SH-SY5Y (cell line): ENCODE data around the gene C19orf67.

ENCODE experiments used
- GATA2 ChIP-seq: IDR thresholded peaks from 2 replicates; pipeline ENCODE4 v1.6.1; 2011; ENCODE audit warnings: mild to moderate bottlenecking, low read depth, low read length
- GATA3 ChIP-seq: IDR thresholded peaks from 2 replicates; pipeline ENCODE4 v1.6.1; 2011; ENCODE audit warnings: low read depth, mild to moderate bottlenecking, low read length, moderate library complexity

DNA sequence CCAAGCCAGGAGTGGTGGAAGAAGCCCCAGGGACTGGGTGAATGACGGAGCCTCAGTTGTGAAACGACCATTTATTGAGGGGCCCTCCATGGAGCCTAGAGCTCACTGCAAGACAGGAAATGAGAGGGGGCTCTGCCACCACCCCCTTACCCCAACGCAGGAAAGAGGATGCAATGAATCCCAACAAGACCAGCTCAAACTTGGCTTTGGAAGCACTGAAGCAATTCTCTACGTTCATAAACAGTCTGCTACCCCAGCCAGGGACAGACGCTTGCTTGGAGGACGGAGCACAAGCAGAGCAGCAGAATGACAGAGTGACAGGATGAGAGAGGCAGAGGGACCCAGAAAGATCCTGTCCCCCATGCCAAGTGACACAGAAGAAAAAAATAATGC is 30.9 kb upstream of the C19orf67 start:
- TF ChIP-seq GATA2 (no peak), GATA3 (no peak)
